Measurements from ENCODE around the gene RHNO1.
"Not testable (repeated sequence)": the region's sequence is repeated elsewhere in the genome, so short reads cannot be mapped to it uniquely, and the experiment has no call there.

RHNO1 gene

DNA sequence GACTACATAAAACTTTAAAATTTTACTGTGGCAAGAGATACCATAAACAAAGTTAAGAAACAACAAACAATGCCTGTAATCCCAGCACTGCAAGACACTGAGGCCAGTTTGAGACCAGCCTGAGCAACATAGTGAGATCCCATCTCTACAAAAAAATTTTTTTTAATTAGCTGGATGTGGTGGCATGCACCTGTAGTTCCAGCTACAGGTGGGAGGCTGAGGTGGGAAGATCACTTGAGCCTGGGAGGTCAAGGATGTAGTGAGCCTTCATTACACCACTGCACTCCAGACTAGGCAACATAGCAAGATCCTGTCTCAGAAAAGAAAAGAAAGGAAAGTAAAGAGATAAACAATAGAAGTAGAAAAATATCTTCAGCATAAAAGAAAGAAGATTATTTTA is 16.9 kb upstream of the RHNO1 start:
- Histone ChIP-seq H3K9me3 (ENCODE audit: control insufficient read depth in 1 of 2, low read length in 2 of 2) (no peaks in the 10 kb centered on the region), H3K27me3 (ENCODE audit: low read depth, low read length) (no peaks in the 10 kb centered on the region), H3K4me1 (ENCODE audit: control insufficient read depth in 1 of 2, insufficient read depth in 2 of 2, low read length in 2 of 2) (no peaks in the 10 kb centered on the region), H3K4me3 (ENCODE audit: low read depth in 1 of 2, low read length in 2 of 2) (no peak overlapping the region), H3K36me3 (ENCODE audit: control insufficient read depth in 1 of 2, insufficient read depth in 2 of 2, low read length in 2 of 2) (no peaks in the 10 kb centered on the region), H3K27ac (ENCODE audit: low read length) (no peak overlapping the region)

GRCh38 chr12:2862876-2863275 is 14.1 kb upstream of the RHNO1 start:
- H3K27ac ChIP-seq (ENCODE audit: low read length), result no peak overlapping the region
- H3K27me3 ChIP-seq (ENCODE audit: low read depth, low read length), result no peaks in the 10 kb centered on the region
- no peaks in the 10 kb centered on the region for H3K4me1 ChIP-seq (ENCODE audit: control insufficient read depth in 1 of 2, insufficient read depth in 2 of 2, low read length in 2 of 2)
- no peak overlapping the region for H3K4me3 ChIP-seq (ENCODE audit: low read depth in 1 of 2, low read length in 2 of 2)
- no peaks in the 10 kb centered on the region for H3K9me3 ChIP-seq (ENCODE audit: control insufficient read depth in 1 of 2, low read length in 2 of 2)
- no peaks in the 10 kb centered on the region for H3K36me3 ChIP-seq (ENCODE audit: control insufficient read depth in 1 of 2, insufficient read depth in 2 of 2, low read length in 2 of 2)

DNA sequence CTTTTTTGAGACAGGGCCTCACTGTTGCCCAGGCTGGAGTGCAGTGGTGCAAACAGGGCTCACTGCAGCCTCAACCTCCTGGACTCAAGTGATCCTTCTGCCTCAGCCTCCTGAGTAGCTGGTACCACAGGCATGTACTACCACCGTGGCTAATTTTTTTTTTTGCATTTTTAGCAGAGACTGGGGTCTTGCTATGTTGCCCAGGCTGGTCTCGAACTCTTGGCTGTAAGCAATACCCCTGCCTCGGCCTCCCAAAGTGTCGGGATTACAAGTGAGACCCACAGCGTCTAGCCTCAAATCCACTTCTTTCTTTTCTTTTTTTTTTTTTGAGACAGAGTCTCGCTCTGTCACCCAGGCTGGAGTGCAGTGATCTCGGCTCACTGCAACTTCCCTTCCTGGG is 13.6 kb upstream of the RHNO1 start:
- H3K9me3 ChIP-seq (ENCODE audit: control insufficient read depth in 1 of 2, low read length in 2 of 2); H3K36me3 ChIP-seq (ENCODE audit: control insufficient read depth in 1 of 2, insufficient read depth in 2 of 2, low read length in 2 of 2); H3K4me1 ChIP-seq (ENCODE audit: control insufficient read depth in 1 of 2, insufficient read depth in 2 of 2, low read length in 2 of 2); H3K27ac ChIP-seq (ENCODE audit: low read length); H3K4me3 ChIP-seq (ENCODE audit: low read depth in 1 of 2, low read length in 2 of 2); H3K27me3 ChIP-seq (ENCODE audit: low read depth, low read length): not testable (repeated sequence)

GRCh38 chr12:2864198-2864597 is 12.8 kb upstream of the RHNO1 start:
- no peaks in the 10 kb centered on the region for H3K9me3 ChIP-seq (ENCODE audit: control insufficient read depth in 1 of 2, low read length in 2 of 2)
- H3K27ac ChIP-seq (ENCODE audit: low read length), result no peak overlapping the region
- no peaks in the 10 kb centered on the region for H3K4me1 ChIP-seq (ENCODE audit: control insufficient read depth in 1 of 2, insufficient read depth in 2 of 2, low read length in 2 of 2)
- no peak overlapping the region for H3K4me3 ChIP-seq (ENCODE audit: low read depth in 1 of 2, low read length in 2 of 2)
- no peaks in the 10 kb centered on the region for H3K36me3 ChIP-seq (ENCODE audit: control insufficient read depth in 1 of 2, insufficient read depth in 2 of 2, low read length in 2 of 2)
- no peaks in the 10 kb centered on the region for H3K27me3 ChIP-seq (ENCODE audit: low read depth, low read length)

- not testable (repeated sequence) for H3K9me3 ChIP-seq (ENCODE audit: control insufficient read depth in 1 of 2, low read length in 2 of 2); H3K27me3 ChIP-seq (ENCODE audit: low read depth, low read length); H3K4me1 ChIP-seq (ENCODE audit: control insufficient read depth in 1 of 2, insufficient read depth in 2 of 2, low read length in 2 of 2); H3K36me3 ChIP-seq (ENCODE audit: control insufficient read depth in 1 of 2, insufficient read depth in 2 of 2, low read length in 2 of 2); H3K27ac ChIP-seq (ENCODE audit: low read length); H3K4me3 ChIP-seq (ENCODE audit: low read depth in 1 of 2, low read length in 2 of 2)
Observed at GRCh38 chr12:2868986-2869632, 7.9 kb upstream of the RHNO1 start.

DNA sequence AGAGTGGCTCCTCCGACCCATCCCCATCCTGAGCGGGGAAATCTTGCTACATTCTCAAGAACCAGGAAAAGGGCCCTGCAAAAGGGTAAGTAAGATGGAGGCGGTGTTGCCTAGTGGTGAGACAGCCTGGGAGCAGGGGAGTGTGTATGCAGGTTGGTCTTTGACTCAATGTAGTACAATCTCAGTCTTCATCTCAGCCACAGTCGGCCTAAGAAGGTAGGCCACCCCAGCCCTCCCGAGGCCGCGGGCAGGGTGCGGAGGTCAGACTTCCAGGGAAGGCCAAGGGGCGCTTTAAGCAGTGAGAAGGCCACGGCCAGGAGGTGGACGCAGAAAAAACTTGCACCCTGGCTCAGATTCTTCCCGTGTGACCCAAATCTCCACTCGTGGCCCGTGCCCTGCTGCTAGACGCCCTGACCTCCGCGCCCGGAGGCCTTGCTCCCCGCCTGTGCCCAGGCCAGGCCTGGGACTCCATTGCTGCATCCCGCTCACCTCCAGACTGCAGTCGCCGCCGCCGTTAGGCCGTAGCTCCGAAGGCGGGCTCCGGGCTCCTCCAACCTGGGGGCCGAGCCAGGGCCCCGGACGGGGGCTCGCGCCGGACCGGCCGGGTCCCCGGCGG is 484 bp upstream of the RHNO1 start:
- Histone ChIP-seq H3K36me3 (ENCODE audit: control insufficient read depth in 1 of 2, insufficient read depth in 2 of 2, low read length in 2 of 2) (no peaks in the 10 kb centered on the region), H3K27ac (ENCODE audit: low read length) (no peak overlapping the region), H3K9me3 (ENCODE audit: control insufficient read depth in 1 of 2, low read length in 2 of 2) (no peaks in the 10 kb centered on the region), H3K4me3 (ENCODE audit: low read depth in 1 of 2, low read length in 2 of 2) (peak overlapping the region; percentile 94 to 97), H3K4me1 (ENCODE audit: control insufficient read depth in 1 of 2, insufficient read depth in 2 of 2, low read length in 2 of 2) (peaks cover 7 to 15% of the 10 kb centered on the region in 2 donors), H3K27me3 (ENCODE audit: low read depth, low read length) (no peaks in the 10 kb centered on the region)

- H3K36me3 ChIP-seq (ENCODE audit: control insufficient read depth in 1 of 2, insufficient read depth in 2 of 2, low read length in 2 of 2), result no peaks in the 10 kb centered on the region
- H3K4me3 ChIP-seq (ENCODE audit: low read depth in 1 of 2, low read length in 2 of 2), result peak overlapping the region; percentile 94 to 97
- H3K27ac ChIP-seq (ENCODE audit: low read length), result peak overlapping the region; percentile 99
- no peaks in the 10 kb centered on the region for H3K9me3 ChIP-seq (ENCODE audit: control insufficient read depth in 1 of 2, low read length in 2 of 2)
- no peaks in the 10 kb centered on the region for H3K27me3 ChIP-seq (ENCODE audit: low read depth, low read length)
- peaks cover 7 to 15% of the 10 kb centered on the region in 2 donors for H3K4me1 ChIP-seq (ENCODE audit: control insufficient read depth in 1 of 2, insufficient read depth in 2 of 2, low read length in 2 of 2)
Observed at GRCh38 chr12:2877953-2878732, 1.1 kb downstream of the RHNO1 start.

DNA sequence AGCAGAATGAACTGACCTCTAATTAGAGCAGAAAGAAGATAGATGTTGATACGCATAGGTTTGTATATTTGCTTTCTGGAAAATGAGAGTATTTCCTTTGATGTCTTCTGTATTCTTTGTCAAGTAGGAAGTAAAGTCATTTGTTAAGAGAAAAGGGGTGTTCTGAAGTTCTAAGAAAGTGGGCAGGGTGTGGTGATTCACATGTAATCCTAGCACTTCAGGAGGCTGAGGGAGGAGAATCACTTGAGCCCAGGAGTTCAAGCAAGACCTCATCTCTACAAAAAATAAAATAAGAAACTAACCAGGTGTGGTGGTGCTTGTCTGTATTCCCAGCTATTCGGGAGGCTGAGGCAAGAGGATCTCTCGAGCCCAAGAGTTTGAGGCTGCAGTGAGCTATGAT is 2.8 kb downstream of the RHNO1 start:
- H3K9me3 ChIP-seq (ENCODE audit: control insufficient read depth in 1 of 2, low read length in 2 of 2), result no peaks in the 10 kb centered on the region
- no peaks in the 10 kb centered on the region for H3K27me3 ChIP-seq (ENCODE audit: low read depth, low read length)
- H3K4me1 ChIP-seq (ENCODE audit: control insufficient read depth in 1 of 2, insufficient read depth in 2 of 2, low read length in 2 of 2), result peaks cover 7 to 15% of the 10 kb centered on the region in 2 donors
- no peak overlapping the region for H3K27ac ChIP-seq (ENCODE audit: low read length)
- H3K4me3 ChIP-seq (ENCODE audit: low read depth in 1 of 2, low read length in 2 of 2), result no peak overlapping the region
- H3K36me3 ChIP-seq (ENCODE audit: control insufficient read depth in 1 of 2, insufficient read depth in 2 of 2, low read length in 2 of 2), result no peaks in the 10 kb centered on the region

DNA sequence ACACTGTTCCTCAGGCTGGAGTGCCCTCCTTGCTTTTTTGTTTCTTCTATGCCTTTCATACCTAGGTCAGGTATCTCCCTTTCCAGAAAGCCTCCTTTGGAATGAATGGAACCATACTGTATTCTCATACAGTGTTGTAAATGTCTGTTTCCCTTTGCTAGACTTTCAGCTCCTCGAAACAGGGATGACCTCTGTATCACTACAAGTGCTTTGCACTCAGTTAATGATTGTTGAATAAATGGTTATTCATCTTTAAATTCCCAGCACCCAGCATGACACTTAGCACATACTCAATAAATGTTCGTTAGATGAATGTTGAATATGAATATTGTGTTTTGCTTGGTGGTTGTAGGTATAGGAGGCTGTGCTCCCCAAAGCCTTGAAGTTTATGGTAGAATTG is 7.8 kb downstream of the RHNO1 start:
- no peak overlapping the region for H3K27ac ChIP-seq (ENCODE audit: low read length)
- no peaks in the 10 kb centered on the region for H3K27me3 ChIP-seq (ENCODE audit: low read depth, low read length)
- H3K4me1 ChIP-seq (ENCODE audit: control insufficient read depth in 1 of 2, insufficient read depth in 2 of 2, low read length in 2 of 2), result no peaks in the 10 kb centered on the region
- no peaks in the 10 kb centered on the region for H3K36me3 ChIP-seq (ENCODE audit: control insufficient read depth in 1 of 2, insufficient read depth in 2 of 2, low read length in 2 of 2)
- H3K9me3 ChIP-seq (ENCODE audit: control insufficient read depth in 1 of 2, low read length in 2 of 2), result no peaks in the 10 kb centered on the region
- H3K4me3 ChIP-seq (ENCODE audit: low read depth in 1 of 2, low read length in 2 of 2), result no peak overlapping the region

GRCh38 chr12:2886768-2887450 is 9.9 kb downstream of the RHNO1 start:
- Histone ChIP-seq H3K9me3 (ENCODE audit: control insufficient read depth in 1 of 2, low read length in 2 of 2) (no peaks in the 10 kb centered on the region), H3K27me3 (ENCODE audit: low read depth, low read length) (no peaks in the 10 kb centered on the region), H3K27ac (ENCODE audit: low read length) (no peak overlapping the region), H3K4me3 (ENCODE audit: low read depth in 1 of 2, low read length in 2 of 2) (no peak overlapping the region), H3K36me3 (ENCODE audit: control insufficient read depth in 1 of 2, insufficient read depth in 2 of 2, low read length in 2 of 2) (peaks cover 0 to 5% of the 10 kb centered on the region in 2 donors), H3K4me1 (ENCODE audit: control insufficient read depth in 1 of 2, insufficient read depth in 2 of 2, low read length in 2 of 2) (no peaks in the 10 kb centered on the region)

GRCh38 chr12:2890001-2890387 is 13.0 kb downstream of the RHNO1 start:
- H3K4me1 ChIP-seq (ENCODE audit: control insufficient read depth in 1 of 2, insufficient read depth in 2 of 2, low read length in 2 of 2), result peaks cover 0 to 7% of the 10 kb centered on the region in 2 donors
- no peaks in the 10 kb centered on the region for H3K9me3 ChIP-seq (ENCODE audit: control insufficient read depth in 1 of 2, low read length in 2 of 2)
- peaks cover 0 to 5% of the 10 kb centered on the region in 2 donors for H3K36me3 ChIP-seq (ENCODE audit: control insufficient read depth in 1 of 2, insufficient read depth in 2 of 2, low read length in 2 of 2)
- H3K27me3 ChIP-seq (ENCODE audit: low read depth, low read length), result no peaks in the 10 kb centered on the region
- H3K27ac ChIP-seq (ENCODE audit: low read length), result peak overlapping the region; percentile 72
- H3K4me3 ChIP-seq (ENCODE audit: low read depth in 1 of 2, low read length in 2 of 2), result peak overlapping the region; percentile 80 to 90

All from muscle layer of duodenum (tissue), 2 donors.